HS-5 (cell line): ENCODE measurements around the gene VPS45.
"Not testable (repeated sequence)": the region's sequence is repeated elsewhere in the genome, so short reads cannot be mapped to it uniquely, and the experiment has no call there.

Experiments
- DNase-seq: peaks from one replicate; pipeline ENCODE4 v3.0.0-alpha.2; 2012; ENCODE audit warnings: low read depth

VPS45 gene

GRCh38 chr1:150132372-150132771, 64.8 kb downstream of the VPS45 start:
- no peak for DNase-seq

- DNase-seq = no peak
These were observed 67.0 kb downstream of the VPS45 start for GRCh38 chr1:150134537-150134936.

- DNase-seq = not testable (repeated sequence)
These were observed 67.8 kb downstream of the VPS45 start for GRCh38 chr1:150135400-150135799.

- no peak for DNase-seq
These were observed 70.5 kb downstream of the VPS45 start for GRCh38 chr1:150138044-150138443.

- no peak for DNase-seq
These were observed 73.9 kb downstream of the VPS45 start for GRCh38 chr1:150141452-150141851.

- DNase-seq = no peak
These were observed 74.5 kb downstream of the VPS45 start for GRCh38 chr1:150142083-150142482.

GRCh38 chr1:150144606-150145005, 77.0 kb downstream of the VPS45 start:
- DNase-seq = no peak

- not testable (repeated sequence) for DNase-seq
These were observed 78.4 kb downstream of the VPS45 start for GRCh38 chr1:150146016-150146415.

- DNase-seq = no peak
These were observed 79.4 kb downstream of the VPS45 start for GRCh38 chr1:150146849-150147542.

- DNase-seq = no peak
These were observed 81.3 kb downstream of the VPS45 start for GRCh38 chr1:150148837-150149270.

- no peak for DNase-seq
These were observed 81.9 kb downstream of the VPS45 start, which contains the start of gene PLEKHO1 for GRCh38 chr1:150149271-150150132. Gene PLEKHO1, plus strand, starts transcription at chr1:150149916. Its CDS starts 342 bp downstream, at chr1:150150258.

GRCh38 chr1:150150133-150151021, 82.8 kb downstream of the VPS45 start:
- DNase-seq = no peak

- no peak for DNase-seq
These were observed 84.0 kb downstream of the VPS45 start for GRCh38 chr1:150151291-150152181.

GRCh38 chr1:150152182-150152536, 84.6 kb downstream of the VPS45 start:
- DNase-seq = no peak

- DNase-seq = no peak
These were observed 85.3 kb downstream of the VPS45 start for GRCh38 chr1:150152772-150153456.

- no peak for DNase-seq
These were observed 86.6 kb downstream of the VPS45 start for GRCh38 chr1:150154143-150154542.

- DNase-seq = no peak
These were observed 88.0 kb downstream of the VPS45 start for GRCh38 chr1:150155413-150156071.

- DNase-seq = no peak
These were observed 89.5 kb downstream of the VPS45 start for GRCh38 chr1:150156868-150157603.

GRCh38 chr1:150159550-150159949, 92.0 kb downstream of the VPS45 start:
- DNase-seq = no peak
